ENCODE results near the gene DDI2.

- no peak for TF ChIP-seq CTCF (IDR thresholded peaks at IDR 0.05)
- no peak for TF ChIP-seq POLR2A (IDR thresholded peaks at IDR 0.05)
Observed at GRCh38 chr1:15623435-15623834, 6.2 kb downstream of the DDI2 start.

Measured in heart left ventricle (tissue), 13 donors.